K562 (cell line): ENCODE results near the gene DNAL4. TPM values are rescaled to one million over a fixed set of nuclear protein-coding genes. Genes with fewer than 3 reads are reported as not detected.

Experiments used
- FOSL1 ChIP-seq: fragments of 200-800 bp; sonication (Bioruptor generic); conservative IDR thresholded peaks from 2 replicates; pipeline ENCODE4 v1.6.1; 2016; ENCODE audit warnings: missing genetic modification characterization, missing compliant biosample characterization
- GTF2E2 ChIP-seq: fragments of 200-800 bp; sonication (Bioruptor generic); IDR thresholded peaks from 2 replicates; pipeline ENCODE4 v1.6.1; 2016; ENCODE audit warnings: missing genetic modification characterization, missing compliant biosample characterization
- HOXB6 ChIP-seq: fragments of 250-450 bp; sonication (Bioruptor Pico); IDR thresholded peaks from 2 replicates; pipeline ENCODE4 v1.5.1; 2022; ENCODE audit warnings: mild to moderate bottlenecking, borderline replicate concordance
- MED1 ChIP-seq: sonication (generic); formaldehyde crosslinking; IDR thresholded peaks from 2 replicates; pipeline ENCODE4 v1.8.1; 2023; ENCODE audit warnings: missing genetic modification reagents, borderline replicate concordance
- NR2C2 ChIP-seq, 2 experiments: fragments of 200-800 bp in 1 of 2; sonication (Bioruptor generic) in 1 of 2; sonication (generic) in 1 of 2; formaldehyde crosslinking in 1 of 2; IDR thresholded peaks; 2 replicates each; pipeline versions ENCODE4 v1.6.1 to v1.8.0; 2016 to 2022; ENCODE audit warnings: mild to moderate bottlenecking in 1 of 2, missing compliant biosample characterization in 1 of 2, missing genetic modification characterization in 1 of 2, missing genetic modification reagents in 1 of 2
- POLR2A ChIP-seq: fragments of 450-650 bp; conservative IDR thresholded peaks from 2 replicates; pipeline ENCODE4 v1.6.1; 2016
- POLR2G ChIP-seq: fragments of 200-400 bp; formaldehyde crosslinking; IDR thresholded peaks from 2 replicates; pipeline ENCODE4 v1.6.1; 2017; ENCODE audit warnings: low read depth, mild to moderate bottlenecking, antibody characterized with exemption, low read length, moderate library complexity
- RBM25 ChIP-seq: fragments of 200-400 bp; formaldehyde crosslinking; IDR thresholded peaks from 2 replicates; pipeline ENCODE4 v1.6.1; 2018; ENCODE audit warnings: low read length, low read depth, moderate library complexity; ENCODE audit not compliant: severe bottlenecking
- RUNX1 ChIP-seq: sonication (generic); IDR thresholded peaks from 2 replicates; pipeline ENCODE4 v1.6.1; 2016; ENCODE audit warnings: antibody characterized with exemption, low read depth
- SMARCA5 ChIP-seq: fragments of 450-650 bp; IDR thresholded peaks from 2 replicates; pipeline ENCODE4 v1.6.1; 2016
- TRIM25 ChIP-seq: fragments of 450-650 bp; IDR thresholded peaks from 2 replicates; pipeline ENCODE4 v1.7.0; 2016; ENCODE audit warnings: borderline replicate concordance
- USF2 ChIP-seq: sonication (generic); formaldehyde crosslinking; IDR thresholded peaks from 2 replicates; pipeline ENCODE4 v1.5.0; 2020; ENCODE audit warnings: missing genetic modification reagents
- ZFX ChIP-seq: sonication (generic); formaldehyde crosslinking; IDR thresholded peaks from 2 replicates; pipeline ENCODE4 v1.8.0; 2022; ENCODE audit warnings: mild to moderate bottlenecking, missing genetic modification reagents, moderate library complexity
- ZNF143 ChIP-seq: sonication (generic); formaldehyde crosslinking; IDR thresholded peaks from 2 replicates; pipeline ENCODE4 v1.9.0; 2022; ENCODE audit warnings: mild to moderate bottlenecking, missing genetic modification reagents
- ZSCAN32 ChIP-seq: fragments of 450-650 bp; formaldehyde crosslinking; IDR thresholded peaks from 2 replicates; pipeline ENCODE4 v1.4.0; 2020; ENCODE audit warnings: mild to moderate bottlenecking, moderate library complexity
- polyA plus RNA-seq, 8 experiments: library from polyadenylated mRNA; depleted of rRNA in 4 of 8; stranded (reverse) in 5 of 8; unstranded in 3 of 8; fragments of >200 nt; fragmentation: Nextera tagmentation in 2 of 8; fragmentation: Illumina TruSeq in 1 of 8; extraction: Ambion mirVana in 2 of 8; extraction: Trizol in 1 of 8; gene quantifications; 2 replicates each; pipeline versions ENCODE4 v1.2.1 to v1.2.3, GENCODE V29; 2011 to 2014; ENCODE audit warnings: inconsistent platforms in 1 of 8, missing spikeins in 1 of 8
- total RNA-seq, 7 experiments: library from RNA; depleted of rRNA in 6 of 7; stranded (reverse); fragments of >200 nt in 6 of 7; fragmentation: Illumina TruSeq in 2 of 7; extraction: Trizol in 2 of 7; gene quantifications; 2 replicates each; pipeline versions ENCODE4 v1.2.1 to v1.2.3, GENCODE V29; 2011 to 2021; ENCODE audit warnings: low replicate concordance in 1 of 7

Gene DNAL4
- total and polyA plus RNA-seq, 9 of the 15 experiments (the other 6 are each of a cell fraction or from before 2014, with no cell fraction given) = 0.20 to 9.4 (median 5.2) TPM

GRCh38 chr22:38755911-38756532, 37.9 kb downstream of the DNAL4 start, which contains the start of gene SUN2 (continued):
- no peak for TF ChIP-seq MED1 (CRISPR knock-in tag)
- no peak for TF ChIP-seq SMARCA5
- TF ChIP-seq ZFX = peak; percentile 66
- no peak for TF ChIP-seq GTF2E2
- no peak for TF ChIP-seq ZNF143 (CRISPR knock-in tag)
- no peak for TF ChIP-seq NR2C2 (CRISPR knock-in tag; IDR thresholded peaks at IDR 0.05)
- 0 out of 2 replicates have a peak, but pooled peaks have one; percentile 12 for TF ChIP-seq NR2C2 (tag; IDR thresholded peaks at IDR 0.05)
- peak; percentile 100 for TF ChIP-seq RBM25
- TF ChIP-seq TRIM25 = no peak
- TF ChIP-seq POLR2A = peak; percentile 64
- TF ChIP-seq HOXB6 = no peak
- TF ChIP-seq POLR2G = peak; percentile 78
- TF ChIP-seq RUNX1 = no peak
- TF ChIP-seq USF2 (CRISPR knock-in tag) = no peak
- no peak for TF ChIP-seq ZSCAN32
- peak; percentile 24; the same call in 1 of the 2 replicates for TF ChIP-seq FOSL1
